Esophagus muscularis mucosa (tissue), 4 donors: ENCODE data around the gene MED31. TPM values are rescaled to one million over a fixed set of nuclear protein-coding genes. Genes with fewer than 3 reads are reported as not detected.
"Not testable (repeated sequence)": the region's sequence is repeated elsewhere in the genome, so short reads cannot be mapped to it uniquely, and the experiment has no call there.

ENCODE experiments used
- DNase-seq: peaks from one replicate; pipeline ENCODE4 v3.0.0-alpha.2; 2017; ENCODE audit errors: extremely low spot score
- H3K27ac ChIP-seq, 4 donors: fragments of 200-600 bp; sonication (generic); replicated peaks in 1 of 4; 1 replicate in 3 of 4; 2 replicates in 1 of 4; pipeline ENCODE4 v1.5.1; 2016 to 2019; ENCODE audit warnings: mild to moderate bottlenecking in 1 of 4
- H3K27me3 ChIP-seq, 4 donors: fragments of 200-600 bp; sonication (generic); one replicate each; pipeline versions ENCODE4 v1.5.1 to v1.6.0; 2016 to 2019
- H3K36me3 ChIP-seq, 4 donors: fragments of 200-600 bp; sonication (generic); one replicate each; pipeline ENCODE4 v1.5.1; 2016 to 2019
- H3K4me1 ChIP-seq, 4 donors: fragments of 200-600 bp; sonication (generic); one replicate each; pipeline ENCODE4 v1.5.1; 2016 to 2019
- H3K4me3 ChIP-seq, 4 donors: fragments of 200-600 bp; sonication (generic); 1 replicate in 2 of 4; 2 replicates in 2 of 4; pipeline ENCODE4 v1.5.1; 2016 to 2019; ENCODE audit warnings: mild to moderate bottlenecking in 4 of 4, moderate library complexity in 1 of 4
- H3K9me3 ChIP-seq, 4 donors: fragments of 200-600 bp; sonication (generic); 1 replicate in 3 of 4; 2 replicates in 1 of 4; pipeline ENCODE4 v1.5.1; 2016 to 2019
- EP300 ChIP-seq: sonication (generic); formaldehyde crosslinking; IDR thresholded peaks from one replicate; pipeline ENCODE4 v1.6.1; 2017; ENCODE audit warnings: antibody characterized with exemption
- POLR2A ChIP-seq: fragments of 450-650 bp; IDR thresholded peaks from one replicate; pipeline ENCODE4 v1.6.1; 2017; ENCODE audit warnings: antibody characterized with exemption, moderate library complexity, mild to moderate bottlenecking, low read depth
- POLR2AphosphoS5 ChIP-seq, 2 donors: sonication (generic); formaldehyde crosslinking; IDR thresholded peaks; one replicate each; pipeline ENCODE4 v1.6.1; 2017; ENCODE audit warnings: antibody characterized with exemption in 2 of 2
- WGBS: methylation state at CpG from one replicate; pipeline ENCODE4 v1.1.5; 2018; 5-methylcytosine and 5-hydroxymethylcytosine counted together
- intact Hi-C: fragments of 100-400 bp; cut with DNase I; formaldehyde crosslinking; loops from one replicate; pipeline ENCODE4 v1.15.1; 2023
- total RNA-seq, 4 donors: library from RNA; depleted of rRNA; stranded (reverse); fragments of >200 nt; gene quantifications; one replicate each; pipeline versions ENCODE4 v1.1.0 to v1.2.1, GENCODE V29; 2016
- TF ChIP-seq, protein P1 (sequence below), 3 experiments: fragments of 200-600 bp in 2 of 3; fragments of 450-650 bp in 1 of 3; sonication (generic) in 2 of 3; IDR thresholded peaks; one replicate each; pipeline ENCODE4 v1.5.1; 2017 to 2019; ENCODE audit warnings: antibody characterized with exemption in 3 of 3, mild to moderate bottlenecking in 2 of 3, moderate library complexity in 1 of 3

The MED31 gene
- total RNA-seq, 4 donors from 2014 or later = 4.5 to 8.7 (median 6.9) TPM

GRCh38 chr17:6660101-6660500, 8.7 kb upstream of the MED31 start:
- intact Hi-C loops = no loop called here
- 72% methylated on average over 9 of the region's 9 CpGs for WGBS

DNA sequence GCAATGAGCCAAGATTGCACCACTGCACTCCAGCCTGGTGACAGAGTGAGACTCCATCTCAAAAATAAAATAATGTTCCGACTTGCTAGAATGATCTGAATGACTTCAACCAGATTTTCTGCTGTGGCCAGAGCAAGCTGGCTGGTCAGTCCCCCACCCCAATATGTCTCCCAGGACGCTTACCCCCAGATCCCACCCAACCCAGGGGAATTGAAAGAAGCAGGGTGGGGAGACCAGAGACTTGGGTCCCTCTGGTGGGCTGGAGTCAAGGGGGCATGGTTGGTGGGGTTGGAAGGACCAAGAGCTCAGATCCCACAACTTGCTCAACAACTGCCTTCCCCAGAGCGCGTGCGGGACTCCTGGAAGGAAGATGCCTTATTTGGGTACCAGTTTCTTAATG, 7.0 kb upstream of the MED31 start:
- H3K36me3 ChIP-seq, H3K27ac ChIP-seq, DNase-seq, intact Hi-C loops, H3K4me3 ChIP-seq, H3K9me3 ChIP-seq: not testable (repeated sequence)
- peaks cover 0 to 77% (median 5%) of the 10 kb centered on the region in 4 donors for H3K27me3 ChIP-seq
- peaks cover 0 to 21% (median 10%) of the 10 kb centered on the region in 4 donors for H3K4me1 ChIP-seq
- WGBS = 100% methylated on average over 2 of the region's 5 CpGs

More at GRCh38 chr17:6660101-6660500, 8.7 kb upstream of the MED31 start:
- Histone ChIP-seq H3K4me1 (peaks cover 0 to 12% (median 6%) of the 10 kb centered on the region in 4 donors), H3K27me3 (peaks cover 0 to 60% (median 2%) of the 10 kb centered on the region in 4 donors), H3K36me3 (no peaks in the 10 kb centered on the region), H3K4me3 (no peak overlapping the region), H3K9me3 (no peaks in the 10 kb centered on the region), H3K27ac (no peak overlapping the region)
- TF ChIP-seq, protein P1, sequence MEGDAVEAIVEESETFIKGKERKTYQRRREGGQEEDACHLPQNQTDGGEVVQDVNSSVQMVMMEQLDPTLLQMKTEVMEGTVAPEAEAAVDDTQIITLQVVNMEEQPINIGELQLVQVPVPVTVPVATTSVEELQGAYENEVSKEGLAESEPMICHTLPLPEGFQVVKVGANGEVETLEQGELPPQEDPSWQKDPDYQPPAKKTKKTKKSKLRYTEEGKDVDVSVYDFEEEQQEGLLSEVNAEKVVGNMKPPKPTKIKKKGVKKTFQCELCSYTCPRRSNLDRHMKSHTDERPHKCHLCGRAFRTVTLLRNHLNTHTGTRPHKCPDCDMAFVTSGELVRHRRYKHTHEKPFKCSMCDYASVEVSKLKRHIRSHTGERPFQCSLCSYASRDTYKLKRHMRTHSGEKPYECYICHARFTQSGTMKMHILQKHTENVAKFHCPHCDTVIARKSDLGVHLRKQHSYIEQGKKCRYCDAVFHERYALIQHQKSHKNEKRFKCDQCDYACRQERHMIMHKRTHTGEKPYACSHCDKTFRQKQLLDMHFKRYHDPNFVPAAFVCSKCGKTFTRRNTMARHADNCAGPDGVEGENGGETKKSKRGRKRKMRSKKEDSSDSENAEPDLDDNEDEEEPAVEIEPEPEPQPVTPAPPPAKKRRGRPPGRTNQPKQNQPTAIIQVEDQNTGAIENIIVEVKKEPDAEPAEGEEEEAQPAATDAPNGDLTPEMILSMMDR (IDR thresholded peaks at IDR 0.05) = no peak
- no peak for TF ChIP-seq POLR2AphosphoS5 (IDR thresholded peaks at IDR 0.05)
- TF ChIP-seq EP300 = no peak
- no peak for TF ChIP-seq POLR2A
- DNase-seq = no peak

DNA sequence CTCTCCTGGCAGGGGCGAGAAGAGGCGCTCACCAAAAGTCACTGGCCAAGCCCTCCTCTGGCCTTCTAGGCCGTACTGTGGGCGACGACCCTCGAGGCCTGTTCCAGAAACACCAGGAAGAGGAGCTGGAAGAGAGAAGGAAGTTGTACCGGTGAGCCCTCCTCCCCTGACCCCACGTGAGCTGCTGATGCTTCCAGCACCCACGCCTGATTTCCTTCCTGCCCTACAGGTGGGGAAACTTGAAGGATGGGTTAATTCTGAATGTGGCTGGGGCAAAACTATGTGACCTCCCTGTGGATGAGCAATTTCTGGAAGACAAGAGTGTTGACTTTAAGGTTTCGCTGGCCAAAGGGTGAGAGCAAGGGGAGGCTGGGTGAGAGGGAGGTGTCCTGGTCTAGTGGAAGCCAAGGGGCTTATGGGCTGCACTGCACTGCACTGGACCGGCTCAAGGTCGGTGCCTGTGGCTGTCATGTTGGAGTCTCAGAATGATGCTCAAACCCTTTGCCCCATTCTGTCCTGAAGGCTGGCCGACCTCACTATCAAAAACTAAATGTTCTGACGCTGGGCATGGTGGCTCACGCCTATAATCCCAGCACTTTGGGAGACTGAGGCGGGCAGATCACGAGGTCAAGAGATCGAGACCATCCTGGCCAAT, 6.4 kb upstream of the MED31 start:
- peaks cover 0 to 73% (median 5%) of the 10 kb centered on the region in 4 donors for H3K27me3 ChIP-seq

DNA sequence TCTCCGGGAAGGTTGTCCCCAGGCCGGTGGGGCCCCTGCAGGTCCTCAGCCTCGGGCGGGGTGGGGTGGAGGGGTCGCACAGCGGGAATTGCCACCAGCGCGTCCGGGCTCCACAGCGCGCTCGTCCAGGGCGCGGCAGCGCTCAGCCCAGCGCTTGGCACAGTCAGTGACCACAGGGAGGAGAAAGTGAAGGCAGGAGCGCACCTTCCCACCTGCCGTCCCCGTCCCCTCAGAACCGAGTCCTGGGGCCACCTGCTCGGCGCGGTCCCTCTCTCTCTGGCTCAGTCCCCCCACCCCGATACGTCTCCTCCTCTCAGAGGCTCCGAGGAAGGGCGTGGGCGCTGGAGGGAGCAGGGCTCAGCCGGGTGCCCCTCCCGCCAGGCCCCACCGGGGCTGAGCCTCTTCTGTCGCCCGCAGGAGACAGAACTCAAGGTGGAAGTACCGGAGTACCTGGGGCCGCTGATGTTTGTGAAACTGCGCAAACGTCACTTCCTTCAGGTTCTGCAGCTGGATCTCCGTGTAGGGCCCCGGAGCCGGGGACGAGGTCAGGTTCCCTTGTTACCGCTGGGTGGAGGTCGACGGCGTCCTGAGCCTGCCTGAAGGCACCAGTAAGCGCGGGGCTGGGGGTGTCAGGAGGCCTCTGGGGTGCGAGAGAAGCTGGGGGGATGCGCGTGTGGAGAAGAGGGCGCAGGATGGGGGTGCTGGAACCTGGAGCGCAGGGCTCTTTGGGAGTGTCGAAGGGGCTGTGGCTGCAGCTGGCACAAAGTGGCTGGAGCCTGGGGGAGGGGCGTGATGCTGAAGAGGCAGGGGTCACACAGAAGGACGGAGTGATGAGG, 5.6 kb upstream of the MED31 start:
- intact Hi-C loops, H3K27ac ChIP-seq, H3K36me3 ChIP-seq, H3K9me3 ChIP-seq, DNase-seq: not testable (repeated sequence)
- peaks cover 6 to 34% (median 20%) of the 10 kb centered on the region in 4 donors for H3K4me1 ChIP-seq
- peaks cover 0 to 67% (median 5%) of the 10 kb centered on the region in 4 donors for H3K27me3 ChIP-seq
- peak overlapping the region in 2 of 4 donors; percentile 7 to 34 for H3K4me3 ChIP-seq
- 11% methylated on average over 28 of the region's 55 CpGs for WGBS

More for the DNA sequence above, 6.4 kb upstream of the MED31 start:
- intact Hi-C loops = no loop called here
- DNase-seq = no peak
- Histone ChIP-seq H3K27ac (no peak overlapping the region), H3K36me3 (no peaks in the 10 kb centered on the region), H3K4me1 (peaks cover 0 to 26% (median 12%) of the 10 kb centered on the region in 4 donors), H3K4me3 (no peak overlapping the region), H3K9me3 (peaks cover 0 to 7% (median 0%) of the 10 kb centered on the region in 4 donors)
- 72% methylated on average over 17 of the region's 18 CpGs for WGBS
- TF ChIP-seq EP300 (no peak), POLR2A (no peak), POLR2AphosphoS5 (IDR thresholded peaks at IDR 0.05) (no peak)
- TF ChIP-seq, protein P1 (IDR thresholded peaks at IDR 0.05) = no peak

GRCh38 chr17:6655732-6656361, 4.4 kb upstream of the MED31 start:
- intact Hi-C loops, DNase-seq, H3K9me3 ChIP-seq, H3K36me3 ChIP-seq, H3K27ac ChIP-seq: not testable (repeated sequence)
- 12% methylated on average over 8 of the region's 41 CpGs for WGBS
- peaks cover 0 to 64% (median 5%) of the 10 kb centered on the region in 4 donors for H3K27me3 ChIP-seq
- peak overlapping the region in 1 of 4 donors; percentile 20 for H3K4me3 ChIP-seq
- H3K4me1 ChIP-seq = peaks cover 8 to 39% (median 25%) of the 10 kb centered on the region in 4 donors
